Loucy (cell line): ENCODE measurements around the gene IQSEC1.

ENCODE experiments used
- H2AFZ ChIP-seq: fragments of 200-600 bp; sonication (generic); 2 replicates; pipeline ENCODE4 v1.6.0; 2016; ENCODE audit warnings: antibody characterized with exemption, mild to moderate bottlenecking, low read length, moderate library complexity
- H3F3A ChIP-seq: fragments of 200-600 bp; 2 replicates; pipeline ENCODE4 v1.6.0; 2016; ENCODE audit warnings: antibody characterized with exemption, low read depth, mild to moderate bottlenecking
- H3K27me3 ChIP-seq: fragments of 200-600 bp; sonication (generic); 2 replicates; pipeline ENCODE4 v1.6.1; 2014; ENCODE audit warnings: low read length, mild to moderate bottlenecking; ENCODE audit not compliant: insufficient read depth, poor library complexity, severe bottlenecking
- H3K36me3 ChIP-seq: fragments of 200-600 bp; sonication (generic); 2 replicates; pipeline ENCODE4 v1.6.1; 2016; ENCODE audit warnings: low read length; ENCODE audit not compliant: insufficient read depth
- H3K4me1 ChIP-seq: fragments of 200-600 bp; sonication (generic); 2 replicates; pipeline ENCODE4 v1.5.1; 2014; ENCODE audit warnings: low read length, mild to moderate bottlenecking; ENCODE audit not compliant: insufficient read depth, poor library complexity, severe bottlenecking
- H3K4me2 ChIP-seq: fragments of 200-600 bp; sonication (generic); 2 replicates; pipeline ENCODE4 v1.6.0; 2014; ENCODE audit warnings: antibody characterized with exemption, low read length, low read depth, mild to moderate bottlenecking; ENCODE audit not compliant: poor library complexity, severe bottlenecking
- H3K4me3 ChIP-seq: fragments of 200-600 bp; sonication (generic); 2 replicates; pipeline ENCODE4 v1.5.1; 2014; ENCODE audit warnings: low read length, mild to moderate bottlenecking, mixed read lengths; ENCODE audit not compliant: poor library complexity, severe bottlenecking
- H3K79me2 ChIP-seq: fragments of 200-600 bp; sonication (generic); 2 replicates; pipeline ENCODE4 v1.6.1; 2014; ENCODE audit warnings: low read length; ENCODE audit not compliant: insufficient read depth
- H3K9ac ChIP-seq: fragments of 200-600 bp; sonication (generic); 2 replicates; pipeline ENCODE4 v1.6.0; 2014; ENCODE audit warnings: mild to moderate bottlenecking, low read depth, low read length, moderate library complexity; ENCODE audit not compliant: poor library complexity, severe bottlenecking
- H3K9me2 ChIP-seq: fragments of 200-600 bp; sonication (generic); replicated peaks from 2 replicates; pipeline ENCODE4 v1.6.1; 2016; ENCODE audit warnings: low read depth, low read length, mixed read lengths
- H3K9me3 ChIP-seq: fragments of 200-600 bp; sonication (generic); 2 replicates; pipeline ENCODE4 v1.6.1; 2014; ENCODE audit warnings: mild to moderate bottlenecking, antibody characterized with exemption, low read length, low read depth; ENCODE audit not compliant: insufficient read depth
- H4K20me1 ChIP-seq: fragments of 200-600 bp; sonication (generic); 2 replicates; pipeline ENCODE4 v1.6.0; 2014; ENCODE audit warnings: antibody characterized with exemption, low read length, mild to moderate bottlenecking; ENCODE audit not compliant: insufficient read depth, poor library complexity, severe bottlenecking
- EZH2phosphoT487 ChIP-seq: fragments of 200-600 bp; IDR thresholded peaks from 2 replicates; pipeline ENCODE4 v1.6.1; 2018; ENCODE audit warnings: antibody characterized with exemption, mild to moderate bottlenecking, moderate library complexity, borderline replicate concordance
- TF ChIP-seq, protein P1 (sequence below): fragments of 200-600 bp; sonication (generic); conservative IDR thresholded peaks from 2 replicates; pipeline ENCODE4 v1.5.1; 2014; ENCODE audit warnings: mild to moderate bottlenecking, antibody characterized with exemption, low read length

Gene IQSEC1

DNA sequence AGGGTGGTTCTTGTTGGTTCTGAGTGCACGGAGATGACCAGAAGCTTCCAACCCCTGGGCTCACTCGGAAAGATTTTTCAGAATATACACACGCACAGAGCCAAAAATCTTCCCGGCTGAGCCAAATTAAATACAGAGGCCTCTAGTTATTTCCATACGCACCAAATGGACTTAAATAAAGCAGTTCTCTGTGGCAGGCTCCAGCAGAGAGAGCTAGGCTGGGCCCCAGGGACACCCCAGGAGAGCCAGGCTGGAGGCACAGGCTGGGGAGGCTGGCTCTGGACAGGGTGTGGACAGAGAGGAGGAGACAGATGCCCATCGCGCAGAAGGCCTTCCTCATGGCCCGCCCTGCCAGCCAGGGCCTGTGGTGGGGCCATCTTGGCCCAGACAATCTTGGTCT, 115.9 kb downstream of the IQSEC1 start:
- H3K27me3 ChIP-seq: no peaks in the 10 kb centered on the region
- no peak overlapping the region for H3K4me3 ChIP-seq
- no peak overlapping the region for H3K4me2 ChIP-seq

DNA sequence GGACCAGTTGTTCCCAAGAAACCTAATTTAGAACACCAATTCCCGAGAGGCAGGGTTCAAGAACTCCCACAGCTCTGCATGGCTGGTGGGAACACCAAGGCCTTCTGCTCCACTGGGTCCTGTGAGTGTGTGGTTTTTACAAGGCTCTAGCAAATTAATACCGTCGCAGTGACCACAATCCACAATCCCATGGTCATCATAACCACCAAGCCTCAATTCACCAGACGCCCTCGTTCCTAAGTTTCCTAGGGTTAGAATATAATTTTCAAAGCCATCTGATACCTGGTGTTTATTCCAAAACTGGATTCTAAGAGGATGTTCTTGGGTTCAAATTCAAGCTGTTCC, 116.9 kb downstream of the IQSEC1 start:
- H3K9ac ChIP-seq: peak overlapping the region; percentile 64
- H4K20me1 ChIP-seq: peaks cover 29% of the 10 kb centered on the region
- no peaks in the 10 kb centered on the region for H3K9me2 ChIP-seq
- no peak overlapping the region for H3K4me3 ChIP-seq
- H3K79me2 ChIP-seq: peaks cover 98% of the 10 kb centered on the region
- H2AFZ ChIP-seq: no peak overlapping the region
- H3K4me1 ChIP-seq: peaks cover 84% of the 10 kb centered on the region
- TF ChIP-seq, protein P1, sequence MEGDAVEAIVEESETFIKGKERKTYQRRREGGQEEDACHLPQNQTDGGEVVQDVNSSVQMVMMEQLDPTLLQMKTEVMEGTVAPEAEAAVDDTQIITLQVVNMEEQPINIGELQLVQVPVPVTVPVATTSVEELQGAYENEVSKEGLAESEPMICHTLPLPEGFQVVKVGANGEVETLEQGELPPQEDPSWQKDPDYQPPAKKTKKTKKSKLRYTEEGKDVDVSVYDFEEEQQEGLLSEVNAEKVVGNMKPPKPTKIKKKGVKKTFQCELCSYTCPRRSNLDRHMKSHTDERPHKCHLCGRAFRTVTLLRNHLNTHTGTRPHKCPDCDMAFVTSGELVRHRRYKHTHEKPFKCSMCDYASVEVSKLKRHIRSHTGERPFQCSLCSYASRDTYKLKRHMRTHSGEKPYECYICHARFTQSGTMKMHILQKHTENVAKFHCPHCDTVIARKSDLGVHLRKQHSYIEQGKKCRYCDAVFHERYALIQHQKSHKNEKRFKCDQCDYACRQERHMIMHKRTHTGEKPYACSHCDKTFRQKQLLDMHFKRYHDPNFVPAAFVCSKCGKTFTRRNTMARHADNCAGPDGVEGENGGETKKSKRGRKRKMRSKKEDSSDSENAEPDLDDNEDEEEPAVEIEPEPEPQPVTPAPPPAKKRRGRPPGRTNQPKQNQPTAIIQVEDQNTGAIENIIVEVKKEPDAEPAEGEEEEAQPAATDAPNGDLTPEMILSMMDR: no peak
- TF ChIP-seq EZH2phosphoT487: no peak
- no peaks in the 10 kb centered on the region for H3K27me3 ChIP-seq
- H3K9me3 ChIP-seq: no peaks in the 10 kb centered on the region
- no peak overlapping the region for H3K4me2 ChIP-seq
- H3K36me3 ChIP-seq: peaks cover 5% of the 10 kb centered on the region; the same call in 1 of the 2 replicates
- no peaks in the 10 kb centered on the region for H3F3A ChIP-seq

More for the DNA sequence above, 115.9 kb downstream of the IQSEC1 start:
- H3K36me3 ChIP-seq: peaks cover 5% of the 10 kb centered on the region; the same call in 1 of the 2 replicates
- H3K79me2 ChIP-seq: peaks cover 98% of the 10 kb centered on the region
- H3K9me2 ChIP-seq: no peaks in the 10 kb centered on the region
- TF ChIP-seq, protein P1: no peak
- no peak for TF ChIP-seq EZH2phosphoT487
- peaks cover 94% of the 10 kb centered on the region for H3K4me1 ChIP-seq
- H4K20me1 ChIP-seq: peaks cover 24% of the 10 kb centered on the region
- H3K9ac ChIP-seq: peak overlapping the region; percentile 31
- no peaks in the 10 kb centered on the region for H3K9me3 ChIP-seq
- H2AFZ ChIP-seq: no peak overlapping the region
- no peaks in the 10 kb centered on the region for H3F3A ChIP-seq

DNA sequence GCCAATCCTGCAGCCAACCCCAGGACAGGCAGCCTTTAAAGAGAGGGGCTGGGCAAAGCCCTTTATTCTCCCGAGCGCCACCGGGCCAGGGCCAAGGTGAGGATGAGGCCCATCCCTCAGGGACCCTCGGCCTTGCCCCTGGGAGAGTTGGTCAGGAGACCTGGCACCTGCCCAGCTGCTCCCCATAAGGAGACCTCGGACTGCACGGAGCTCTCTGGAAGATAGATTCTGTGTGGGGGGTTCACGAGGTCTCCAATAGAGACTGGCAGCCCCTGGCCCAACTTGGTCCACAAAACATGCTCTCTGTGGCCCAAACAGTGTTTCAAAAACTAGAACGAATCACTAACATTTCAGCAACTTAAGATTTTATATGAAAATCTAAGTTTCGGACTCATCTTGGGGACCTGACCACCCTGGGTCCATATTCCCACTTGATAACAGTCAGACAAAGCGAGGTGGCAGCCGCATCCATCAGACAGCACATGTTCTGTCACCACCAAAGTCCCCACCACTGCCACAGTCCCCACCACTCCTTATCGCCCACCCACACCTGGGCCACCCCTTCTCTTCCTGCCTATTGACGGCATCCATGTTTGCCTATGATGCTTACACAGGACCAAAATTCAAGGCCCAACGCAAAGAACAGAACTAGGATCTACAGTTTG, 117.4 kb downstream of the IQSEC1 start:
- Histone ChIP-seq H3K9me3 (no peaks in the 10 kb centered on the region), H3K4me2 (peak overlapping the region; percentile 77), H3K36me3 (peaks cover 5% of the 10 kb centered on the region; the same call in 1 of the 2 replicates), H3K4me3 (peak overlapping the region; percentile 52), H2AFZ (no peak overlapping the region), H3K79me2 (peaks cover 98% of the 10 kb centered on the region), H3K9me2 (no peaks in the 10 kb centered on the region), H4K20me1 (peaks cover 29% of the 10 kb centered on the region), H3K4me1 (peaks cover 79% of the 10 kb centered on the region), H3K27me3 (no peaks in the 10 kb centered on the region), H3F3A (no peaks in the 10 kb centered on the region), H3K9ac (peak overlapping the region; percentile 64)
- TF ChIP-seq, protein P1: no peak
- no peak for TF ChIP-seq EZH2phosphoT487
